Anterior cingulate cortex (tissue), 58 donors: ENCODE measurements around the gene KDF1.
"Not testable (repeated sequence)": the region's sequence is repeated elsewhere in the genome, so short reads cannot be mapped to it uniquely, and the experiment has no call there.

Experiments
- DNase-seq, 58 donors: peaks; one replicate each; lab custom pipeline; 2025; lab: John Stamatoyannopoulos, UW

The KDF1 gene

DNA sequence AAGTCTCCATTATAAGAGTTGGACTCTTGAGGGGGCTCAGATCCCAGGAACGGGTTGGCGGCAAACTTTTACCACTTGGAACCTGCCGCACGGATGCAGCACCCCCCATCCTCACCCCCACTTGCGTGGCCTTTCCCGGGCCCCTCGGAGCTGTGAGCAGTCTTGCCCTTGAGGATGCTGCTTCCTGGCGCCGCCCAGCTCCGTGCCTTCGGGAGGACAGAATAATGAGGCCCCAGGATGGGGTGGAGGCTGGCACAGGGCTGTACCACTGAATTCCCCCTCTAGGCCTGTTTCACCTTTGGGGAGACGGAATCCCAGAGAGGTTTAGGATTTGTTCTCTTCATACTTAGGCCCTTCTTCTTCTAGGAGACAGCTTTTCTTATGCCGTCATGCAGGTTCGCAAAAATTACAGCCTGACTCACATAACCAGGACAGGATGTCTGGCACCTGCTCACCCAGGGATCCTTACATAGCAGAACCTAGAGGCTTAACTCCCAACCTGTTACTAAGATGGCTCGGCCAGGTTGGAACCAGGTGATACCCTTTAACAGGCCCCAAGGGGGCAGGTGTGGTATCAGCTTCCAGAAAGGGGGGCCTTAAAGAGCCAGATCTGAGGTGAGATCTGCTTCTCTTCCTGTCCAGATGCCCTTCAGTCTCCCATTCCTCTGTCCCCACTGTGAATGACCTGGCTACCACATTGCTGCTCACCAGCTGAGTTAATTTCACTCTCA lies 34.7 kb upstream of the KDF1 start:
- DNase-seq, result peak in 2 of 58 donors; percentile 6 to 15

DNA sequence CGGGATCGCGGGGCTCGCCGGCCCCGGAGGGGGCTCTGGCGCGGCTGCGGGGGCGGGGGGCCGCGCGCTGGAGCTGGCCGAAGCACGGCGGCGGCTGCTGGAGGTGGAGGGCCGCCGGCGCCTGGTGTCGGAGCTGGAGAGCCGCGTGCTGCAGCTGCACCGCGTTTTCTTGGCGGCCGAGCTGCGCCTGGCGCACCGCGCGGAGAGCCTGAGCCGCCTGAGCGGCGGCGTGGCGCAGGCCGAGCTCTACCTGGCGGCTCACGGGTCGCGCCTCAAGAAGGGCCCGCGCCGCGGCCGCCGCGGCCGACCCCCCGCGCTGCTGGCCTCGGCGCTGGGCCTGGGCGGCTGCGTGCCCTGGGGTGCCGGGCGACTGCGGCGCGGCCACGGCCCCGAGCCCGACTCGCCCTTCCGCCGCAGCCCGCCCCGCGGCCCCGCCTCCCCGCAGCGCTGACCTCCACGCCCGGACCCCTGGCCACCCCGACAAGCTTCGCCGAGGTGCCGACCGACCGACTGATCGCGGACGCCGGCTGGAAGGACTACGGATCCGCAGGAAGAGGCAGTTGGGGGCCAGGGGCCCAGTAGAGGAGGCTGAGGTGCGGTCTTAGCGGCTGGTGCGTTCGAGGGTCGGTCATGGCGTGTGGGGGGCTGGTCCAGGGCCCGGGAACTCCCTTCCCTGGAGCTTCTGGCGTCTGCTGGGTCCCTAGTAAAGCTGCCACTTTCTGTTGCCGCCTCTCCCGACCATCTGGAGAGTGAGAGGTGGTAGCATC lies 33.9 kb upstream of the KDF1 start:
- DNase-seq, result peak in 2 of 58 donors; percentile 17 to 22

DNA sequence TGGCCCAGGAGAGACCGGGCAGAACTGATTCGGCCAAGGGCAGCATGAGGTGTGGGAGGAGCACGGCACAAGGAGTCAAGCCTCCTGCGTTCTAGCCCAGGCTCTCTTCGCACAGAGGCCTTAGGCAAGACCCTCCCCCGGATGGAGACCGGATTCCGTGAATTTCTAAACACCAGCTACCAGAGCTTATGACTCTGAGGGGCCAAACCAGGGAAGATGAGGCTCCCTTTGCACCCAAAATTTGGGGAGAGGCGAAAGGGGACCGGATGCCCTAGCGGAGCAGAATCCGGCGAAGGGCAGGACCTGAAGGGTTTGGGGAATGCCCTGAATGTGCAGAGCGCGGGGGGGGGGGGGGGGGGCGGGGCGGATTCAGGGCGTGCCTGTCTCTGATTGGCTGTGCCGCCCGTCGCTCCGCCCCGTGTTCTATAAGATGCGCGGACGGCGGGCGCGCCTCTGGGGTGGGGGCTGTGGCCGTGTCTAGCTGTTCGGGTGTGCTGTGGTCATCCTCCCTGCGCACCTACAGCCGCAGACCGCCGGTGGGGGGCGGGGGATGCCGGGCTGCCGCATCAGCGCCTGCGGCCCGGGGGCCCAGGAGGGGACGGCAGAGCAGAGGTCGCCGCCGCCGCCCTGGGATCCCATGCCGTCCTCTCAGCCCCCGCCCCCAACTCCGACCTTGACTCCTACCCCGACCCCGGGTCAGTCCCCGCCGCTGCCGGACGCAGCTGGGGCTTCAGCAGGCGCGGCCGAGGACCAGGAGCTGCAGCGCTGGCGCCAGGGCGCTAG lies 33.2 kb upstream of the KDF1 start, which contains the start of gene TRNP1:
TSS of gene TRNP1 (plus strand) at position 456 of the 783 bp plus-strand sequence. CDS start at position 551, 95 bp downstream.
- DNase-seq, result peak in 54 of 58 donors; percentile 9 to 83 (median 58)

DNA sequence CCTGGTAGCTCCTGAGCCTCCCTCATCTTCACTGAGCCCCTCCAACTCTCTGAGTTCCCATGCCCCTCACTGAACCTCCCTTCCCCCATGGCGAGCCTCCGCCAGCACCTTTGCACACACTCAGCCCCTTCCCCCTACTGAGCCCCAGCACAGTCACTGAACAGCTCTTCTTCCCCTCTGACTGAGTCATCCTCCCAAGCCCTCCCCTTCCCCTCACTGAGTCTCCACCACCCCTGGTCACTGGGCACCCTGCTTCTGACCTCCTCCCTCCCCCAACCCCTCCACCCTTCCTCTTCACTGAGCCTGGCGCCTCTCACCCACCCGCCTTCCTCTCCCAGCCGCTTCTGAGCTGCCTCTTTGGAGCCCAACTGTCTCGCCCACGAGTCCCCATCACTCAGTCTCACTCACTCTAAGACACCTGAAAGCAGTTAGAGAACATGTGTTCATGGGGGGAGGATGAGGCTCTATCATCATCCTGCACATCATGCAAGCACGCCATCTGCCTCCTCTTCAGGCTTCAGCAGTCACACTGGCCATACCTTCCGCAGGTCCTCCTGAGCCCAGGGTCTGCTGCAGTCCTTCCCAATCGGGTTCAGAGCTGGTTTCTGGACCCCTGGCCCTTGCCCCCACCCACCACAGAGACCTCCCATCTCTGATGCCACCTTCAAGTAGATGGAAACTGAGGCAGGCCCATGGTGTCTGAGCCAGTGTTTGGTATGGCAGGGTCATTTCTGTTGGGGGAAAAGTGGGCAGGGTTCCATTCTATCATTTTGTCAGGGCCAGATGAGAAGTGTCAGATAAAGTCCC lies 31.2 kb upstream of the KDF1 start:
- peak in 8 of 58 donors; percentile 9 to 36 (median 28) for DNase-seq

DNA sequence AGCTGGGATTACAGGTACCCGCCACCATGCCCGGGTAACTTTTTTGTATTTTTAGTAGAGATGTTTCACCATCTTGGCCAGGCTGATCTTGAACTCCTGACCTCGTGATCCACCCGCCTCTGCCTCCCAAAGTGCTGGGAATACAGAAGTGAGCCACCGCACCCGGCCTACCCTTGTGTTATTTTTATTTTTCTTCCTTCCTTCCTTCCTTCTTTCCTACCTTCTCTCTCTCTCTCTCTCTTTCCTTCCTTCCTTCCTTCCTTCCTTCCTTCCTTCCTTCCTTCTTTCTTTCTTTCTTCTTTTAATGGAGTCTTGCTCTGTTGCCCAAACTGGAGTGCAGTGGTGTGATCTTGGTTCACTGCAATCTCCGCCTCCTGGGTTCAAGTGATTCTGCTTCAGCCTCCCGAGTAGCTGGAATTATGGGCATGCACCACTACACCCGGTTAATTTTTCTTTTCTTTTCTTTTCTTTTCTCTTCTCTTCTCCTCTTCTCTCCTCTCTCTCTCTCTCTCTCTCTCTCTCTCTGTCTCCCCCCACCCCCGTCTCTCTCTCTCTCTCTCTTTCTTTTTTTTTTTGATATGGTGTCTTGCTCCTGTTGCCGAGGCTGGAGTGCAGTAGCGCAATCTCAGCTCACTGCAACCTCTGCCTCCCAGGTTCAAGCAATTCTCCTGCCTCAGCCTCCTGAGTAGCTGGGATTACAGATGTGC lies 29.3 kb upstream of the KDF1 start:
- DNase-seq, result not testable (repeated sequence)

DNA sequence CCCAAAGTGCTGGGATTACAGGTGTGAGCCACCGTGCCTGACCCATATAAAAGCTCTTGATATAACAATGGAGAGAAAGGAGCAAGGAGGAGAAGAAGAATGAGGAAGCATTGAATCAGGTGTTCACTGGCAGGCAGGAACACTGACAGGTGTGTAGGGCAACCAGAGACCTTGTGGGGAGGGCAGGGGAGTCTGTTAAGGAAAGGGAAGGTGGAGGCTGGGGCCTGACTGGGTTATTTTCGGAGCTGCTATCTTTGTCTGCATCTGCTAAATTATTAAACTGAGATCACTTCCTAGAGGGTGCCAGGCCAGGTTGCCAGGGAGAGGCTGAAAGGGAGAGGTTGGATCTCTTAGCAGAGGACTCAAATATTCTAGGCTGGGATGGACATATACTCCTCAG lies 26.4 kb upstream of the KDF1 start:
- peak in 1 of 58 donors; percentile 15 for DNase-seq

DNA sequence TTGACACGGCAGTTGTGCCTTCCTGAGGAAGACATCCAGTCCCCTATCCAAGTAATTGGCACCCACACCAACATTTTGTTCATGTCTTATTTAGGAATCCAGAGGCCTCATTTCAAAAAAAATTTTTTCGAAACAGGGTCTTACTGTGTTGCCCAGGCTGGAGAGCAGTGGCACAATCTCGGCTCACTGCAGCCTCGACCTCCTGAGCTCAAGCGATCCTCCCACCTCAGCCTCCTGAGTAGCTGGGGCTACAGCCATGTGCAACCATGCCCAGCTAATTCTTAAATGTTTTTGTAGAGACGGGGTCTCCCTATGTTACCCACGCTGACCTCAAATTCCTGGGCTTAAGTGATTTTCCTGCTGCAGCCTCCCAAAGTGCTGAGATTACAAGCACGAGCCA lies 24.0 kb upstream of the KDF1 start:
- no peak for DNase-seq

DNA sequence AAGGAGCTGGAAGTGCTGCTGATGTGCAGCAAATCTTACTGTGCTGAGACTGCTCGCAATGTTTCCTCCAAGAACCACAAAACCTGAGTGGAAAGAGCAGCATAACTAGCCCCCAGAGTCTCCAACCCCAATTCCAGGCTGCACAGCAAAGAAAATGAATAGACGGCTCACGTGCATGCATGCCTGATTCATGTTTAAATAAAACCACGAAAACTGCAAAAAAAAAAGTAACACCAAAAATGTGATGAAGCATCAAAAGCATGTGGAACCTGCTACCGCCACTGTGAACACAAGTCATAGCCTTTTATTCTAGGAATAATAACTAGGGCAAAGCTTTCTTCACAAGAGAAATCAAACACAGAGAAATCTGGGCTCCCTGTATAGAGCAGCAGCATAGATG lies 23.6 kb upstream of the KDF1 start:
- no peak for DNase-seq

DNA sequence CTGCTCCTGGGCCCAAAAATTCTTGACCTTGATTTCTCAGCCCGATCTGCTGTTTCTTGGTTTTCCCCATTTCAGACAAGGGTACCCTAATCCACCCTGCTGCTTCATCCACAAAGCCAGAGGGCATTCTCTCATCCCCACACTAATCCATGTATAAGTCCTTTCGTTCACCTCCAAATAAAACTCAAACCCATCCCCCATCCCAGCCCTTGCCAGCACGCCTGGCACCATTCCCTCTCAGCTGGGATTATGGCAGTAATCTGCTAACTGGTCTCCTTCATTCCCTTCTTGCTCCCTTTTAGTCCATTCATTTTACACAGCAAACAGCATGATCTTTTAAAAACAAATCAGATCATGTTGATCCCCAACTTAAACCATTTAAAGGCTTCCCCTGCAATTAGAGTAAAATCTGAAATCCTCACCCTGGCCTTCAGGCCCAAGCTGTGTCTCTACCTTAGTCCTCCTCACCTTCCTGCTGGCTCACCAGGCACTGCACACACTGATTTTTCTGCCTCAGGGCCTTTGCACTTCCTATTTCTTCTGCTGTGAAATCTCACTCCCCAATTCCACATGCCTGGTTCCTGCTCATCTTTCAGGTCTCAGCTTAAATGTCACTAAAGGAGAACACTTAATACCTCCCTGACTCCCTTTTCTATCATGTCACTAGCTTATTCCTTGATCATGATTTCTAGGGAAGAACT lies 21.0 kb upstream of the KDF1 start:
- DNase-seq, result no peak

DNA sequence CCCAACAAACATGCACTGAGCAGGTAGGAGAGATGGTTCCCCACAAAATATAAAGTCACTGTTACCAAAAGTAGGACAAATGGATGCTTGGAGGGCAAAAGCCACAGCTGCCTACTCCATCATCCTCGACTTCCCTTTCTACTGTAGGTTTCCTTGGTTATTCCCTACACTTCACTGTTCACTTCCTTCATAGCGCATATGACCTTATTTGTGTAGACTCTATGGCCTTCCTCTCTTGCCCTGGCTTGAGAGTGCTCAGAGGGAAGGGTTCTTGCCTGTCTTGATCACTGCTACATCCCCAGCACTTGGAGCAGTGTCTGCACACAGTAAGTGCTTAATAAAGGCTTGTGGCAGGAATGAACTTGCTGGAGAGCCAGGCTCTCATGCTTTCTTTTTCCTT lies 18.6 kb upstream of the KDF1 start:
- DNase-seq, result no peak

DNA sequence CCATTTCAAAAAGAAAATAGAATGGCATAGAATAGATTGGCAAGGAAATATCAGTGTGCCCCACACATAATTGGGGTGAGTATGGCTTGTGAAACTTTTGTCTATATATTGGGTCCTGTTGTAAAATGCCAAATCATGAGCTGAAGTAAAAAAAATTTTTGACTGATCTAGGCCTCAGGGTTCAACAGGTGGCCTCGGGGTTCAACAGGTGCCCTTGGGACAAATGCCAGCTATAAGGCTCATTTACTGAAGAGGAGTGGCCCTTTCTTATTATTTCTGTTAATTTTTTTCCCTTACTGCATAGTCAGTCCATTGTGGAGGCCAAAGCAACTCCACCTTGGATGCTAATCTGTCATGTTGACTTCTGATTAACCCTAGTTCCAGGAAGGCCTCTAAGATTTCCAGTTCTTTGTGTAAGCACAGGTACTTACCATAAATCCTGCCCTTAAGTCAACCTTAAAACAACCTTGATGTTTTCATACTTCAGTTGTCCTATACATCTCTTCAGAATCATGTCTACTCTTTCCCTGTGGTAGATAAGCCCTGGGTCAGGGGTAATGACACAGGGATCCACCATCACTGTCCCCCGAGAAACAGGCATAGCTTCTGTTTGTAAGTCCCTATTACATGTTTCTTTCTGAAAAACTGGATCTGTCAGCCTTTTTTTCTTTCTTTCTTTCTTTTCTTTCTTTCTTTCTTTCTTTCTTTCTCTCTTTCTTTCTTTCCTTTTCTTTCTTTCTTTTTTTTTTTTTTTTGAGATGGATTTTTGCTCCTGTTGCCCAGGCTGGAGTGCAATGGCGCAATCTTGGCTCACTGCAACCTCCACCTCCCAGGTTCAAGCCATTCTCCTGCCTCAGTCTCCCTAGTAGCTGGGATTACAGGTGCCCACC lies 16.6 kb upstream of the KDF1 start:
- DNase-seq, result no peak

DNA sequence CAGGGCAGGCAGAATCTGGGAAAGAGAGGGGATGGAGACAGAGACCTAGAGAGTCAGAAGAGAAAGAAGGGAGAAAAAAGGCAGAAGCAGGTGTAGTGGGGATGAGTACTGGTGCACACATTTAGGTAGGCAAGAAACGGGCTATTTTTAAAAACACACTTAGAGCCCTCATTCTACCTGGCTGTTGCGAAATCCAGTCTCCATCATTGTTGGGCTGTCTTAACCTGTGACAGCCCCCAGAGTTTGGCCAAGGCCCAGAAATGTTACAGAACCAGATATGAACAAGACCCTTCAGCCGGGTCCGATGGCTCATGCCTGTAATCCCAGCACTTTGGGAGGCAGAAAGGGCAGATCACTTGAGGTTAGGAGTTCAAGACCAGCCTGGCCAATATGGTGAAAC lies 12.6 kb upstream of the KDF1 start:
- DNase-seq, result no peak

DNA sequence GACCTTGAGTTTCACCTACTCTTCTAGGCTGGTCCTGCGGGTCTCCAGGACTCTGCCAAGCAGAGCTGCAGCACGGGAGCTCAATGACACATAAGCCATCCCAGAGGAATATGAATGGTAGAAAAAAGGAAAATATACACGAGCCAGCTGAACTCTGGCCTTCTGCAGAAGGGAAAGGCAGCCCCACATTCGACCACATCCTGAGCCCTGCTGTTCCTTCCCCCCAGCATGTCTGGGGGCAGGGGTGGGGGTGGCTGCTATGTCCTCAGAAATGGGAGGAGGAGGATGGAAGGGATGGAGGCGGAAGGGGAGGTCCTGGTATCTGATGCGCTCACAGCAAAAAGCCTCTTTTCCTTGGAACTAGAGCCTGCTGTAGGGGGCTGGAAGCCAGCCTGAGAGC lies 12.1 kb upstream of the KDF1 start:
- no peak for DNase-seq

DNA sequence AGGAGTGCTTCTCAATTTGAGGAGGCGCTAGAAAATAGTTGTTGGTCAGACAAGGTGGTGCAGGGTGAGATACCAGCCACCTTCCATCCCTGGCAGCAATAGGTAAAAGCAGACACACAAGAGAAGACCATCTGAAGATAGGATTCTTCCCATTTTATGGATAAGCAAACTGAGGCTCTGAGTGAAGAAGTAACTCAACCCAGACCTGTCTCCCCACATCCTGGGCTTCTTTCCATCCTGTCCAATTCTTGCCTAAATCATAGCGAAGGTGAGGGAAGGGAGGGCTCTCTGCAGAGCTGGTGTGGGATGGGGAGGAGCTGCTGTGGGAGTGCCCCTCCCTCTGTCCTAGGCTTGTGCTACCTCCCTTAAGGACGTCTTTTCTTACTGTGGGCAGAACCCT lies 11.3 kb upstream of the KDF1 start:
- no peak for DNase-seq

DNA sequence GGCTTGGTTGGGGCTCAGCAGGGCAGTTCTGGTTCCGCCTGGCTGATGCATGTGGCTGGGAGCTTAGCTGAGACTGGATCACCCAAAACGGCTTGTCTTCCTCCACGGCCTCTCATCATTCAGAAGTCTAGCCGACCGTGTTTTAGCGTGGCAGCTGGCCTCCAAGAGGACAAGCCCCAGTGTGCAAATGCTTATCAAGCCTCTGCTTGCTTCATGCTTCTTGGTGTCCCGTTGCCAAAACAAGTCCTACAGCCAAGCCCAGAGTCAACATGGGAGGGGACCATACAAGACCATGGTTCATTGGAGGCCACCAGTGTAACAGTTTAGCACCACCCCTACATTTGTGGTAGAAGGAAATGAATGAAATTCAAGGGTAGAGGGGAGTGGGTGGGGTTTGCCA lies 10.5 kb upstream of the KDF1 start:
- DNase-seq, result no peak

DNA sequence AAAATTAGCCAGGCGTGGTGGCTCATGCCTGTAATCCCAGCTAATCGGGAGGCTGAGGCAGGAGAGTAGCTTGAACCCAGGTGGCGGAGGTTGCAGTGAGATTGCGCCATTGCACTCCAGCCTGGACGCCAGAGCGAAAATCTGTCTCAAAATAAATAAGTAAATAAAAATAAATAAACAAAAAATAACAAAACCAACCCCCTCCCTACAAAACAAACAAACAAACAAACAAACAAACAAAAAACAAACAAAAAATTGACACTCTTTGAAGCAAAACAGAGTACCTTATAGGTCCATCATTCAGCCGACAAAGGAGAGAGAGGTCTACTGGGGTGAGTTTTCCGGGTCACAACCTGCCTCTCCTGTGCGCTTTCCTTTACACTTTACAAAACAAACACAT lies 5.4 kb upstream of the KDF1 start:
- DNase-seq, result no peak

DNA sequence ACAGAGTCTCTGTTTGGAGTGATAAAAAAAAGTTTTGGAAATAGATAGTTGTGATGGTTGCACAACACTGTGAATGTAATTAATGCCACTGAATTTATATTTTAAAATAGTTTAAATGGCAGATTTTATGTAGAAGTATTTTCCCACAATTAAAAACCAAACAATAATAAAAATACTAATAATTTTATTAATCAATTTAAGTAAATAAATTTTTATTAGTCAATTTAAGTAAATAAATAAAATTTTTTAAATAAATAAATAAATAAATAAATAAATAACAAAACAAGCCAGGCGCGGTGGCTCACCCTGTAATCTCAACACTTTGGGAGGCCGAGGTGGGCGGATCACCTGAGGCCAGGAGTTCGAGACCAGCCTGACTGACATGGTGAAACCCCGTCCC lies 4.9 kb upstream of the KDF1 start:
- DNase-seq, result no peak

DNA sequence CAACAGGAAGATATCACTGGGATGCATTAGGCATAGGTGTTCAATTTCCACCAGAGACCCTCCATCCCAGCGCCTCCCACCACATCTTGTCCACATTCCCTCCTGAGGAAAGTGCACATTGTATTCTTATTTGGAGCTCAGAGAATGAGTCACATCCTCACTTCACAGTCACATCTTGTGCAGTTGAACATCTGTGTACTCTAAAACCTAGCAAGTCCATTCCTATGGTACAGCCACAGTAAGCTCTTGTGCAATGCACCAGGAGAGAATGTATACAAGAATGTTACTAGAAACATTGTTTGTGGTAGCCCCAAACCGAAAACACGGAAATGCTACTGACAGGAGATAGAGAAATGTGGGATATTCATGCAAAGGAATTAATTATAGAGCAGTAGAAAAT lies 1.6 kb upstream of the KDF1 start:
- peak in 3 of 58 donors; percentile 3 to 12 (median 10) for DNase-seq
